H9 (cell line): ENCODE measurements around the gene CCDC27. TPM values are rescaled to one million over a fixed set of nuclear protein-coding genes. Genes with fewer than 3 reads are reported as not detected.

Experiments
- DNase-seq: peaks from one replicate; pipeline ENCODE4 v3.0.0-alpha.2; 2017
- H2AFZ ChIP-seq: one replicate; pipeline ENCODE4 v1.6.1; 2013; ENCODE audit warnings: mild to moderate bottlenecking, low read length, control low read depth, moderate library complexity
- H2AK5ac ChIP-seq: 2 replicates; pipeline ENCODE4 v1.6.1; 2013; ENCODE audit warnings: low read length, control low read depth, mixed read lengths; ENCODE audit not compliant: insufficient read length
- H2BK120ac ChIP-seq: one replicate; pipeline ENCODE4 v1.6.1; 2013; ENCODE audit warnings: low read depth, mild to moderate bottlenecking, low read length, control low read depth, inconsistent platforms; ENCODE audit not compliant: poor library complexity, severe bottlenecking
- H2BK12ac ChIP-seq: 2 replicates; pipeline ENCODE4 v1.6.1; 2013; ENCODE audit warnings: low read length, control low read depth, mixed read lengths, low read depth; ENCODE audit not compliant: insufficient read length
- H2BK15ac ChIP-seq: 2 replicates; pipeline ENCODE4 v1.6.1; 2013; ENCODE audit warnings: low read depth, low read length, control low read depth
- H2BK20ac ChIP-seq: one replicate; pipeline ENCODE4 v1.6.1; 2013; ENCODE audit warnings: low read depth, mild to moderate bottlenecking, low read length, control low read depth, inconsistent platforms; ENCODE audit not compliant: poor library complexity, severe bottlenecking
- H2BK5ac ChIP-seq: 2 replicates; pipeline ENCODE4 v1.6.1; 2013; ENCODE audit warnings: low read length, control low read depth, mixed read lengths; ENCODE audit not compliant: insufficient read length
- H3K14ac ChIP-seq: 2 replicates; pipeline ENCODE4 v1.6.1; 2013; ENCODE audit warnings: low read length, control low read depth; ENCODE audit not compliant: insufficient read depth
- H3K18ac ChIP-seq: 2 replicates; pipeline ENCODE4 v1.6.1; 2013; ENCODE audit warnings: low read depth, mild to moderate bottlenecking, mixed read lengths, low read length, control low read depth; ENCODE audit not compliant: insufficient read length
- H3K23ac ChIP-seq: 2 replicates; pipeline ENCODE4 v1.6.1; 2013; ENCODE audit warnings: low read length, control low read depth, mixed read lengths, low read depth; ENCODE audit not compliant: insufficient read length
- H3K23me2 ChIP-seq: 2 replicates; pipeline ENCODE4 v1.6.1; 2013; ENCODE audit warnings: low read depth, mild to moderate bottlenecking, mixed read lengths, low read length, control low read depth; ENCODE audit not compliant: insufficient read length, poor library complexity, severe bottlenecking
- H3K27ac ChIP-seq: 2 replicates; pipeline ENCODE4 v1.5.1; 2013; ENCODE audit warnings: low read length, control low read depth, mixed read lengths, low read depth; ENCODE audit not compliant: insufficient read length
- H3K27me3 ChIP-seq: 2 replicates; pipeline ENCODE4 v1.6.1; 2013; ENCODE audit warnings: low read length, control low read depth, inconsistent platforms; ENCODE audit not compliant: insufficient read depth
- H3K4ac ChIP-seq: 2 replicates; pipeline ENCODE4 v1.6.1; 2013; ENCODE audit warnings: low read depth, mild to moderate bottlenecking, control low read depth, inconsistent platforms, low read length, moderate library complexity
- H3K4me1 ChIP-seq: 2 replicates; pipeline ENCODE4 v1.6.1; 2013; ENCODE audit warnings: low read length, control low read depth, inconsistent platforms; ENCODE audit not compliant: insufficient read depth
- H3K4me2 ChIP-seq: 2 replicates; pipeline ENCODE4 v1.6.1; 2013; ENCODE audit warnings: low read length, control low read depth, mixed read lengths; ENCODE audit not compliant: insufficient read length, insufficient read depth
- H3K56ac ChIP-seq: 2 replicates; pipeline ENCODE4 v1.6.1; 2013; ENCODE audit warnings: low read depth, mild to moderate bottlenecking, mixed read lengths, low read length, control low read depth; ENCODE audit not compliant: insufficient read length
- H3K79me1 ChIP-seq: 2 replicates; pipeline ENCODE4 v1.6.1; 2013; ENCODE audit warnings: low read depth, mild to moderate bottlenecking, moderate library complexity, low read length, control low read depth, inconsistent platforms; ENCODE audit not compliant: insufficient read depth, poor library complexity, severe bottlenecking
- H3K79me2 ChIP-seq: 2 replicates; pipeline ENCODE4 v1.6.1; 2013; ENCODE audit warnings: low read length, control low read depth, inconsistent platforms; ENCODE audit not compliant: insufficient read depth
- H3K9ac ChIP-seq: 2 replicates; pipeline ENCODE4 v1.6.1; 2013; ENCODE audit warnings: low read length, control low read depth, mixed read lengths; ENCODE audit not compliant: insufficient read length; ENCODE audit errors: extremely low read depth
- H3K9me3 ChIP-seq: one replicate; pipeline ENCODE4 v1.6.1; 2013; ENCODE audit warnings: low read depth, low read length, inconsistent platforms; ENCODE audit not compliant: control insufficient read depth
- H3T11ph ChIP-seq: one replicate; pipeline ENCODE4 v1.6.1; 2013; ENCODE audit warnings: mild to moderate bottlenecking, low read length, control low read depth, inconsistent platforms
- H4K20me1 ChIP-seq: one replicate; pipeline ENCODE4 v1.6.1; 2013; ENCODE audit not compliant: control insufficient read depth, insufficient read length, insufficient read depth
- H4K5ac ChIP-seq: 2 replicates; pipeline ENCODE4 v1.6.1; 2013; ENCODE audit warnings: low read depth, mild to moderate bottlenecking, mixed read lengths, low read length, control low read depth; ENCODE audit not compliant: insufficient read length
- H4K8ac ChIP-seq: replicated peaks from 2 replicates; pipeline ENCODE4 v1.6.1; 2013; ENCODE audit warnings: low read length, control low read depth, mixed read lengths, low read depth; ENCODE audit not compliant: insufficient read length
- H4K91ac ChIP-seq: 2 replicates; pipeline ENCODE4 v1.6.1; 2013; ENCODE audit warnings: low read depth, mild to moderate bottlenecking, moderate library complexity, mixed read lengths, low read length, control low read depth; ENCODE audit not compliant: insufficient read length
- H3K27ac Mint-ChIP-seq, 3 experiments: 2 replicates in 2 of 3; 3 replicates in 1 of 3; pipeline ENCODE4 v1.8.0; 2020 to 2021; ENCODE audit warnings: mixed read lengths in 3 of 3, mild to moderate bottlenecking in 1 of 3, moderate library complexity in 1 of 3
- H3K27me3 Mint-ChIP-seq: 2 replicates; pipeline ENCODE4 v1.8.0; 2021; ENCODE audit warnings: low read depth, mild to moderate bottlenecking, moderate library complexity, mixed read lengths
- H3K36me3 Mint-ChIP-seq, 3 experiments: 2 replicates in 2 of 3; 3 replicates in 1 of 3; pipeline ENCODE4 v1.8.0; 2020 to 2021; ENCODE audit warnings: low read depth in 3 of 3, mixed read lengths in 3 of 3; ENCODE audit not compliant: insufficient read depth in 1 of 3
- H3K4me1 Mint-ChIP-seq, 2 experiments: 2 replicates each; pipeline ENCODE4 v1.8.0; 2020; ENCODE audit warnings: mixed read lengths in 2 of 2
- H3K4me3 Mint-ChIP-seq, 2 experiments: 2 replicates in 1 of 2; 3 replicates in 1 of 2; pipeline ENCODE4 v1.8.0; 2020 to 2021; ENCODE audit warnings: mild to moderate bottlenecking in 2 of 2, mixed read lengths in 2 of 2, moderate library complexity in 1 of 2
- H3K9me3 Mint-ChIP-seq, 2 experiments: 2 replicates in 1 of 2; 3 replicates in 1 of 2; pipeline ENCODE4 v1.8.0; 2020; ENCODE audit warnings: mild to moderate bottlenecking in 2 of 2, mixed read lengths in 2 of 2, moderate library complexity in 1 of 2
- WGBS: extraction: QIAGEN DNeasy Blood & Tissue Kit; methylation state at CpG from one replicate; pipeline ENCODE4 v1.1.7; 2013; ENCODE audit warnings: missing lambda C conversion rate, low lambda C conversion rate, mixed read lengths; ENCODE audit not compliant: insufficient read length; ENCODE audit errors: extremely low coverage; 5-methylcytosine and 5-hydroxymethylcytosine counted together
- total RNA-seq: library from RNA; stranded (reverse); gene quantifications from 2 replicates; pipeline ENCODE4 v1.2.1, GENCODE V29; 2021
- TF ChIP-seq, protein P1 (sequence below): fragments of 200-600 bp; sonication (generic); conservative IDR thresholded peaks from 3 replicates; pipeline ENCODE4 v1.8.0; 2021; ENCODE audit warnings: antibody characterized with exemption, mild to moderate bottlenecking

CCDC27 gene
- total RNA-seq, 1 experiment from 2014 or later, result not detected

DNA sequence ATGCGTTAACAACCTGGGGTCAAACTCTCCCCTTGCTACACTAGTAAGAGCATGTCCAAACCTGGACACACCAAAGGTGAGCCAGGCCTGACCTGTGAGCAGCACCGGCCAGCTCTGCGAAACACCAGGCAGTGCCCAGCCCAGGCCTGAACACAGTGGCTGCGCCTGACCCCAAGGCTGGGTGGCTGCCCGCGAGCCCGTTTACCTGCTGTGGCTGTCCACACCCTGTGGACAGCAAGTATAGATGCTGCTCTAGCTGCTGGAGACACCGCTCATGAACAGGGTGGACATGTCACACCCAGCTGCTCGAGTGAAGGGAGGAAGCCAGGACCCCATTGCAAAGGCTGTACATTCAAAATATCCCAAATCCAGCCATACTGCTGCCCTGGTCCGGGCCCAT, 7.6 kb upstream of the CCDC27 start:
- no peak overlapping the region for H3K9ac ChIP-seq
- no peak overlapping the region for H4K91ac ChIP-seq
- no peak overlapping the region for H3K27ac Mint-ChIP-seq
- peaks cover 2% of the 10 kb centered on the region; the same call in 1 of the 2 replicates for H3K79me2 ChIP-seq
- H3K4me2 ChIP-seq, result no peak overlapping the region
- H3K56ac ChIP-seq, result no peak overlapping the region
- H3K14ac ChIP-seq, result no peak overlapping the region
- DNase-seq, result no peak
- peaks cover 11% of the 10 kb centered on the region for H3K23me2 ChIP-seq
- peak overlapping the region; percentile 92 to 95; a peak in 2 of 5 replicates for H3K4me3 Mint-ChIP-seq
- no peak overlapping the region for H3K27ac ChIP-seq
- peaks cover 24 to 43% (median 38%) of the 10 kb centered on the region in 3 experiments; a peak in 6 of 7 replicates for H3K36me3 Mint-ChIP-seq
- H3K9me3 Mint-ChIP-seq, result no peaks in the 10 kb centered on the region
- H3K18ac ChIP-seq, result no peak overlapping the region
- H3K23ac ChIP-seq, result no peak overlapping the region
- WGBS, result no CpG with 5 or more reads among the region's 10 CpGs
- H4K20me1 ChIP-seq, result peaks cover 5% of the 10 kb centered on the region
- H3K4me1 ChIP-seq, result peaks cover 5% of the 10 kb centered on the region; the same call in 1 of the 2 replicates
- H2BK120ac ChIP-seq, result no peak overlapping the region
- no peak overlapping the region for H2BK12ac ChIP-seq
- H4K8ac ChIP-seq, result no peak overlapping the region
- H3K4ac ChIP-seq, result no peak overlapping the region
- no peak overlapping the region for H2AFZ ChIP-seq
- no peaks in the 10 kb centered on the region for H3K9me3 ChIP-seq
- no peak overlapping the region for H4K5ac ChIP-seq
- TF ChIP-seq, protein P1, sequence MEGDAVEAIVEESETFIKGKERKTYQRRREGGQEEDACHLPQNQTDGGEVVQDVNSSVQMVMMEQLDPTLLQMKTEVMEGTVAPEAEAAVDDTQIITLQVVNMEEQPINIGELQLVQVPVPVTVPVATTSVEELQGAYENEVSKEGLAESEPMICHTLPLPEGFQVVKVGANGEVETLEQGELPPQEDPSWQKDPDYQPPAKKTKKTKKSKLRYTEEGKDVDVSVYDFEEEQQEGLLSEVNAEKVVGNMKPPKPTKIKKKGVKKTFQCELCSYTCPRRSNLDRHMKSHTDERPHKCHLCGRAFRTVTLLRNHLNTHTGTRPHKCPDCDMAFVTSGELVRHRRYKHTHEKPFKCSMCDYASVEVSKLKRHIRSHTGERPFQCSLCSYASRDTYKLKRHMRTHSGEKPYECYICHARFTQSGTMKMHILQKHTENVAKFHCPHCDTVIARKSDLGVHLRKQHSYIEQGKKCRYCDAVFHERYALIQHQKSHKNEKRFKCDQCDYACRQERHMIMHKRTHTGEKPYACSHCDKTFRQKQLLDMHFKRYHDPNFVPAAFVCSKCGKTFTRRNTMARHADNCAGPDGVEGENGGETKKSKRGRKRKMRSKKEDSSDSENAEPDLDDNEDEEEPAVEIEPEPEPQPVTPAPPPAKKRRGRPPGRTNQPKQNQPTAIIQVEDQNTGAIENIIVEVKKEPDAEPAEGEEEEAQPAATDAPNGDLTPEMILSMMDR, result no peak
- no peak overlapping the region for H2BK15ac ChIP-seq
- H2BK20ac ChIP-seq, result no peak overlapping the region
- no peak overlapping the region for H2BK5ac ChIP-seq
- H3K79me1 ChIP-seq, result no peaks in the 10 kb centered on the region
- peaks cover 18 to 19% of the 10 kb centered on the region in 2 experiments for H3K4me1 Mint-ChIP-seq
- H2AK5ac ChIP-seq, result no peak overlapping the region
- no peaks in the 10 kb centered on the region for H3K27me3 ChIP-seq
- peaks cover 1% of the 10 kb centered on the region; the same call in 1 of the 2 replicates for H3K27me3 Mint-ChIP-seq
- no peak overlapping the region for H3T11ph ChIP-seq
